Left ventricle myocardium inferior (tissue), 1 donor: ENCODE results near the gene CEP85L. TPM values are rescaled to one million over a fixed set of nuclear protein-coding genes. Genes with fewer than 3 reads are reported as not detected.
"Not testable (repeated sequence)": the region's sequence is repeated elsewhere in the genome, so short reads cannot be mapped to it uniquely, and the experiment has no call there.

ENCODE experiments used
- DNase-seq: peaks from one replicate; pipeline ENCODE4 v3.0.0-alpha.2; 2020
- H3K27ac ChIP-seq: fragments of 200-600 bp; replicated peaks from 2 replicates; pipeline ENCODE4 v1.8.0; 2021
- H3K27me3 ChIP-seq: fragments of 200-600 bp; 2 replicates; pipeline ENCODE4 v1.8.0; 2021; ENCODE audit warnings: low read depth
- H3K36me3 ChIP-seq: fragments of 200-600 bp; 2 replicates; pipeline ENCODE4 v1.8.0; 2021
- H3K4me1 ChIP-seq: fragments of 200-600 bp; 2 replicates; pipeline ENCODE4 v1.8.0; 2021
- H3K4me3 ChIP-seq: fragments of 200-600 bp; 2 replicates; pipeline ENCODE4 v1.8.0; 2021; ENCODE audit warnings: mild to moderate bottlenecking, moderate library complexity
- H3K9me3 ChIP-seq: fragments of 200-600 bp; replicated peaks from 2 replicates; pipeline ENCODE4 v1.8.0; 2021
- CTCF ChIP-seq: fragments of 200-600 bp; IDR thresholded peaks from 2 replicates; pipeline ENCODE4 v1.8.0; 2021; ENCODE audit warnings: antibody characterized with exemption, mild to moderate bottlenecking, borderline replicate concordance
- intact Hi-C: fragments of 100-400 bp; cut with micrococcal nuclease; formaldehyde crosslinking; loops from one replicate; pipeline ENCODE4 v1.11.0; 2022
- total RNA-seq: library from RNA; stranded (reverse); fragmentation: NEBNext Ultra II Directional; extraction: Animal tissue kit (Norgen Biotek cat#: 25700); gene quantifications from one replicate; pipeline ENCODE4 v1.2.1, GENCODE V29; 2021
- donor health status: DM: no; HTN: yes; CAD: no; lungs with severe emphysema.

CEP85L gene
- total RNA-seq, 1 donor from 2014 or later, result 11.5 TPM

GRCh38 chr6:118451839-118452238, 199.6 kb downstream of the CEP85L start:
- H3K4me1 ChIP-seq, result peaks cover 5% of the 10 kb centered on the region
- H3K27me3 ChIP-seq, result no peaks in the 10 kb centered on the region
- intact Hi-C loops, result no loop called here
- DNase-seq, result no peak
- no peak overlapping the region for H3K27ac ChIP-seq
- peaks cover 72% of the 10 kb centered on the region for H3K9me3 ChIP-seq
- H3K4me3 ChIP-seq, result no peak overlapping the region
- TF ChIP-seq CTCF, result no peak
- H3K36me3 ChIP-seq, result peaks cover 7% of the 10 kb centered on the region

GRCh38 chr6:118444796-118445195, 206.6 kb downstream of the CEP85L start:
- Histone ChIP-seq H3K27me3 (no peaks in the 10 kb centered on the region), H3K4me3 (no peak overlapping the region), H3K27ac (no peak overlapping the region), H3K4me1 (no peaks in the 10 kb centered on the region), H3K9me3 (peaks cover 69% of the 10 kb centered on the region), H3K36me3 (peaks cover 10% of the 10 kb centered on the region)
- no peak for TF ChIP-seq CTCF
- DNase-seq, result no peak
- intact Hi-C loops, result no loop called here

- H3K4me3 ChIP-seq, result no peak overlapping the region
- no peak for DNase-seq
- no peak for TF ChIP-seq CTCF
- intact Hi-C loops, result no loop called here
- no peaks in the 10 kb centered on the region for H3K36me3 ChIP-seq
- no peak overlapping the region for H3K27ac ChIP-seq
- no peaks in the 10 kb centered on the region for H3K27me3 ChIP-seq
- peaks cover 46% of the 10 kb centered on the region for H3K9me3 ChIP-seq
- H3K4me1 ChIP-seq, result no peaks in the 10 kb centered on the region
These were observed 214.9 kb downstream of the CEP85L start for GRCh38 chr6:118436482-118436881.

- H3K36me3 ChIP-seq, H3K4me1 ChIP-seq, H3K27ac ChIP-seq, H3K27me3 ChIP-seq, intact Hi-C loops, DNase-seq, H3K4me3 ChIP-seq: not testable (repeated sequence)
- peaks cover 32% of the 10 kb centered on the region for H3K9me3 ChIP-seq
These were observed 217.2 kb downstream of the CEP85L start for GRCh38 chr6:118434147-118434546.

- H3K4me1 ChIP-seq, intact Hi-C loops, H3K27ac ChIP-seq, H3K36me3 ChIP-seq, DNase-seq, H3K4me3 ChIP-seq, H3K27me3 ChIP-seq: not testable (repeated sequence)
- peaks cover 16% of the 10 kb centered on the region for H3K9me3 ChIP-seq
These were observed 230.1 kb downstream of the CEP85L start for GRCh38 chr6:118421312-118421711.

GRCh38 chr6:118419448-118420394, 231.7 kb downstream of the CEP85L start:
- Histone ChIP-seq H3K9me3 (peaks cover 5% of the 10 kb centered on the region), H3K27ac (no peak overlapping the region), H3K4me3 (no peak overlapping the region), H3K27me3 (no peaks in the 10 kb centered on the region), H3K36me3 (no peaks in the 10 kb centered on the region), H3K4me1 (no peaks in the 10 kb centered on the region)
- TF ChIP-seq CTCF, result no peak
- intact Hi-C loops, result no loop called here
- DNase-seq, result no peak

Other genes starting within 250 kb of the CEP85L start
- gene PLN, start 103.3 kb downstream of the CEP85L start, total RNA-seq, result 2,329 TPM
- gene ASF1A, start 242.6 kb upstream of the CEP85L start, total RNA-seq, result 27.6 TPM